ENCODE results near the gene KCNE3. TPM values are rescaled to one million over a fixed set of nuclear protein-coding genes. Genes with fewer than 3 reads are reported as not detected.

KCNE3 gene
- total and polyA plus RNA-seq, 2 of the 13 experiments (the other 11 are each of a cell fraction or from before 2014, with no cell fraction given), result 0.33 to 2.2 TPM

DNA sequence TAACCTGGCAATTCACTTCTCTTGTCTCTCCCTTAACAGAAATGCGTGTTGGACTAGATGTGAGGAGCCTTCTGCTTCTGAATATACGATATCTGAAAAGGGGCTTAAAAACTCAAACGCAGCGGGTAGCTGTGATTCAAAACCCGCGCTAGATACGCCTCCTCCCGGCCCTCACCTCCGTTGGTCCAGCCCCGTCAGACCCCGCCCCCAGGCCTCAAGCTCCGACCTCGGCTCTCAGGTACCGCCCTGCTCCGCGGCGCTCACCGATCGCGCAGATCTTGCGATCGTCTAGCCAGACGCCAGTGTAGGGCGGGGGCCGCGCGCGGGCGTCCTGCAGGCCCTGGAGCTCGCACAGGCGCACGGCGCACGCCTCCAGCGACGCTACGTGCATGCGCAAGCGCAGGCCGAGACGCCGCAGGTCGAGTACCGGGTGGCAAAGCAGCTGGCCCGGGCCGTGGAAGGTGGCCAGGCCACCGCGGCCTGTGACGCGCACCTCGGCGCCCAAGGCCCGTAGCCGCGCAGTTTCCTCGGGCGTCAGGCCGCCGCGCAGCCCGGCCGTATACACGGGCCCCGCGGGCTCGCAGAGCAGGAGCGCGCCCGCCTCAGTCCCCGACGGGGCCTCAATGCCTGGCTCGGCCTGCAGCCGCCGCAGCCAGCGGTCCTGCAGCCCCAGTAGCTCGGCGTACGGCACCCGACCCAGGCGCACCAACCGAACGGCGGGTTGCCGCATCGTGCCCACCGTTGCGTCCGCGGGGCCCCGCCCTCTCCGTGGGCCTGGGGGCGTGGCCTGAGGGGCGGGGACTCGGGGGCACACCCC is 25.8 kb upstream of the KCNE3 start, which contains the start of gene LIPT2 (continued):
- TF ChIP-seq KDM4B (CRISPR knock-in tag; IDR thresholded peaks at IDR 0.05) (no peak), MED1 (CRISPR knock-in tag; IDR thresholded peaks at IDR 0.05) (peak; percentile 66), ZNF205 (CRISPR knock-in tag; IDR thresholded peaks at IDR 0.05) (0 out of 2 replicates have a peak, but pooled peaks have one; percentile 59), ZZZ3 (CRISPR knock-in tag; IDR thresholded peaks at IDR 0.05; ENCODE audit: borderline replicate concordance) (0 out of 2 replicates have a peak, but pooled peaks have one; percentile 74), FOXK1 (CRISPR knock-in tag; IDR thresholded peaks at IDR 0.05; ENCODE audit: borderline replicate concordance, low read depth) (no peak), HOXA3 (CRISPR knock-in tag; IDR thresholded peaks at IDR 0.05) (peak; percentile 78), ZNF75D (CRISPR knock-in tag; IDR thresholded peaks at IDR 0.05; ENCODE audit: borderline replicate concordance) (no peak), SRSF1 (optimal IDR thresholded peaks at IDR 0.05; ENCODE audit: low read depth, low read length) (peak; percentile 37), ADNP (CRISPR knock-in tag; IDR thresholded peaks at IDR 0.05) (no peak), DR1 (CRISPR knock-in tag; IDR thresholded peaks at IDR 0.05) (peak; percentile 68), GZF1 (CRISPR knock-in tag; IDR thresholded peaks at IDR 0.05) (0 out of 2 replicates have a peak, but pooled peaks have one; percentile 46), ZNF3 (CRISPR knock-in tag; IDR thresholded peaks at IDR 0.05) (no peak), ZNF282 (IDR thresholded peaks at IDR 0.05; ENCODE audit: partially characterized antibody) (no peak), ZNF816 (CRISPR knock-in tag; IDR thresholded peaks at IDR 0.05; ENCODE audit: borderline replicate concordance) (no peak; the same call in 1 of the 2 replicates), ZNF124 (CRISPR knock-in tag; IDR thresholded peaks at IDR 0.05) (no peak), ZNF430 (CRISPR knock-in tag; IDR thresholded peaks at IDR 0.05) (peak; percentile 78; the same call in 1 of the 2 replicates), XBP1 (CRISPR knock-in tag; IDR thresholded peaks at IDR 0.05) (no peak), HNF4A (CRISPR knock-in tag; IDR thresholded peaks at IDR 0.05) (no peak), ZFP62 (CRISPR knock-in tag; IDR thresholded peaks at IDR 0.05) (0 out of 2 replicates have a peak, but pooled peaks have one; percentile 13), GATA4 (IDR thresholded peaks at IDR 0.05; ENCODE audit: borderline replicate concordance, low read depth) (0 out of 2 replicates have a peak, but pooled peaks have one; percentile 27), FOXP1 (IDR thresholded peaks at IDR 0.05) (no peak), FOXP1 (CRISPR knock-in tag; IDR thresholded peaks at IDR 0.05) (0 out of 2 replicates have a peak, but pooled peaks have one; percentile 5)
- TF ChIP-seq, protein P1, sequence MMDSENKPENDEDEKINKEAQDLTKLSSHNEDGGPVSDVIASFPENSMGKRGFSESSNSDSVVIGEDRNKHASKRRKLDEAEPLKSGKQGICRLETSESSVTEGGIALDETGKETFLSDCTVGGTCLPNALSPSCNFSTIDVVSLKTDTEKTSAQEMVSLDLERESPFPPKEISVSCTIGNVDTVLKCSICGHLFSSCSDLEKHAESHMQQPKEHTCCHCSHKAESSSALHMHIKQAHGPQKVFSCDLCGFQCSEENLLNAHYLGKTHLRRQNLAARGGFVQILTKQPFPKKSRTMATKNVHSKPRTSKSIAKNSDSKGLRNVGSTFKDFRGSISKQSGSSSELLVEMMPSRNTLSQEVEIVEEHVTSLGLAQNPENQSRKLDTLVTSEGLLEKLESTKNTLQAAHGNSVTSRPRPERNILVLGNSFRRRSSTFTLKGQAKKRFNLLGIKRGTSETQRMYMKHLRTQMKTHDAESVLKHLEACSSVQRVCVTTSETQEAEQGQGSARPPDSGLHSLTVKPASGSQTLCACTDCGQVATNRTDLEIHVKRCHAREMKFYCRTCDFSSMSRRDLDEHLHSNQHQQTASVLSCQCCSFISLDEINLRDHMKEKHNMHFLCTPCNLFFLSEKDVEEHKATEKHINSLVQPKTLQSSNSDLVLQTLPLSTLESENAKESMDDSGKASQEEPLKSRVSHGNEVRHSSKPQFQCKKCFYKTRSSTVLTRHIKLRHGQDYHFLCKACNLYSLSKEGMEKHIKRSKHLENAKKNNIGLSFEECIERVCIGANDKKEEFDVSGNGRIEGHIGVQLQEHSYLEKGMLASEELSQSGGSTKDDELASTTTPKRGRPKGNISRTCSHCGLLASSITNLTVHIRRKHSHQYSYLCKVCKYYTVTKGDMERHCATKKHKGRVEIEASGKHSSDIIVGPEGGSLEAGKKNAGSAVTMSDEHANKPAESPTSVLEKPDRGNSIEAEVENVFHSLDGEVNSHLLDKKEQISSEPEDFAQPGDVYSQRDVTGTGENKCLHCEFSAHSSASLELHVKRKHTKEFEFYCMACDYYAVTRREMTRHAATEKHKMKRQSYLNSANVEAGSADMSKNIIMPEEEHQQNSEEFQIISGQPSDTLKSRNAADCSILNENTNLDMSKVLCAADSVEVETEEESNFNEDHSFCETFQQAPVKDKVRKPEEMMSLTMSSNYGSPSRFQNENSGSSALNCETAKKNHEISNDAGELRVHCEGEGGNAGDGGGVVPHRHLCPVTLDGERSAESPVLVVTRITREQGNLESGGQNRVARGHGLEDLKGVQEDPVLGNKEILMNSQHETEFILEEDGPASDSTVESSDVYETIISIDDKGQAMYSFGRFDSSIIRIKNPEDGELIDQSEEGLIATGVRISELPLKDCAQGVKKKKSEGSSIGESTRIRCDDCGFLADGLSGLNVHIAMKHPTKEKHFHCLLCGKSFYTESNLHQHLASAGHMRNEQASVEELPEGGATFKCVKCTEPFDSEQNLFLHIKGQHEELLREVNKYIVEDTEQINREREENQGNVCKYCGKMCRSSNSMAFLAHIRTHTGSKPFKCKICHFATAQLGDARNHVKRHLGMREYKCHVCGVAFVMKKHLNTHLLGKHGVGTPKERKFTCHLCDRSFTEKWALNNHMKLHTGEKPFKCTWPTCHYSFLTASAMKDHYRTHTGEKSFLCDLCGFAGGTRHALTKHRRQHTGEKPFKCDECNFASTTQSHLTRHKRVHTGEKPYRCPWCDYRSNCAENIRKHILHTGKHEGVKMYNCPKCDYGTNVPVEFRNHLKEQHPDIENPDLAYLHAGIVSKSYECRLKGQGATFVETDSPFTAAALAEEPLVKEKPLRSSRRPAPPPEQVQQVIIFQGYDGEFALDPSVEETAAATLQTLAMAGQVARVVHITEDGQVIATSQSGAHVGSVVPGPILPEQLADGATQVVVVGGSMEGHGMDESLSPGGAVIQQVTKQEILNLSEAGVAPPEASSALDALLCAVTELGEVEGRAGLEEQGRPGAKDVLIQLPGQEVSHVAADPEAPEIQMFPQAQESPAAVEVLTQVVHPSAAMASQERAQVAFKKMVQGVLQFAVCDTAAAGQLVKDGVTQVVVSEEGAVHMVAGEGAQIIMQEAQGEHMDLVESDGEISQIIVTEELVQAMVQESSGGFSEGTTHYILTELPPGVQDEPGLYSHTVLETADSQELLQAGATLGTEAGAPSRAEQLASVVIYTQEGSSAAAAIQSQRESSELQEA (CRISPR knock-in tag; IDR thresholded peaks at IDR 0.05; ENCODE audit: not compliant biosample characterization), result peak; percentile 55
- TF ChIP-seq, protein P2, sequence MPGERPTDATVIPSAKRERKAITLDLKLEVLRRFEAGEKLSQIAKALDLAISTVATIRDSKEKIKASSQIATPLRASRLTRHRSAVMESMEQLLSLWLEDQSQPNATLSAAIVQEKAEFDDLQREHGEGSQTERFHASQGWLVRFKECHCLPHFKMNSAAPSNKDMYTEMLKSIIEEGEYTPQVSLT (CRISPR knock-in tag; IDR thresholded peaks at IDR 0.05; ENCODE audit: borderline replicate concordance, low read depth), result no peak

Data from HepG2 (cell line).